H1 (cell line): ENCODE data around the gene PLEKHG5. TPM values are rescaled to one million over a fixed set of nuclear protein-coding genes. Genes with fewer than 3 reads are reported as not detected.

Experiments
- CTCF ChIA-PET: fragments of 300-600 bp; sonication (Branson Sonifier 250); formaldehyde crosslinking; loops from one replicate; lab custom pipeline; 2021; ENCODE audit not compliant: partially characterized antibody; lab: Charles Lee
- POLR2A ChIA-PET: fragments of 300-600 bp; sonication (Branson Sonifier 250); formaldehyde crosslinking; loops from one replicate; lab custom pipeline; 2021; ENCODE audit warnings: inconsistent platforms; ENCODE audit not compliant: partially characterized antibody; lab: Charles Lee
- DNase-seq, 2 experiments: peaks; one replicate each; pipeline versions ENCODE4 v3.0.0 to v3.0.0-alpha.2; 2010 to 2022; ENCODE audit warnings: low spot score in 2 of 2, low read depth in 1 of 2, mixed read lengths in 1 of 2
- FAIRE-seq: peaks from 2 replicates; lab custom pipeline; 2011; peaks lifted over from hg19 to GRCh38; lab: Jason Lieb, UNC
- H2AFZ ChIP-seq: 2 replicates; pipeline ENCODE4 v1.8.1; 2012; ENCODE audit warnings: low read length, inconsistent platforms
- H2AK5ac ChIP-seq: 2 replicates; pipeline ENCODE4 v1.6.1; 2013; ENCODE audit warnings: low read depth, low read length
- H2BK120ac ChIP-seq: replicated peaks from 2 replicates; pipeline ENCODE3; 2013; ENCODE audit warnings: low read depth, low read length, inconsistent platforms
- H2BK12ac ChIP-seq: 2 replicates; pipeline ENCODE4 v1.6.1; 2013; ENCODE audit warnings: low read depth, low read length
- H2BK15ac ChIP-seq: 2 replicates; pipeline ENCODE4 v1.6.1; 2013; ENCODE audit warnings: low read length
- H2BK20ac ChIP-seq: 2 replicates; pipeline ENCODE4 v1.6.1; 2013; ENCODE audit warnings: low read length
- H2BK5ac ChIP-seq: 2 replicates; pipeline ENCODE4 v1.6.1; 2013; ENCODE audit warnings: low read depth, low read length
- H3K14ac ChIP-seq: 2 replicates; pipeline ENCODE4 v1.6.1; 2013; ENCODE audit warnings: inconsistent platforms; ENCODE audit not compliant: insufficient read length
- H3K18ac ChIP-seq: 2 replicates; pipeline ENCODE4 v1.6.1; 2013; ENCODE audit warnings: low read length; ENCODE audit errors: extremely low read depth
- H3K23ac ChIP-seq: 2 replicates; pipeline ENCODE4 v1.6.1; 2013; ENCODE audit warnings: inconsistent platforms; ENCODE audit not compliant: insufficient read length
- H3K23me2 ChIP-seq: 2 replicates; pipeline ENCODE4 v1.6.1; 2013; ENCODE audit warnings: low read depth, low read length
- H3K27ac ChIP-seq: 2 replicates; pipeline ENCODE4 v1.6.1; 2011; ENCODE audit warnings: low read depth, low read length, inconsistent platforms
- H3K27me3 ChIP-seq, 4 experiments: replicated peaks in 1 of 4; 1 replicate in 1 of 4; 2 replicates in 3 of 4; pipeline versions ENCODE4 v1.6.1 to v1.8.1; 2011 to 2013; ENCODE audit warnings: low read length in 3 of 4, mild to moderate bottlenecking in 3 of 4, inconsistent platforms in 2 of 4, mixed read lengths in 2 of 4, moderate library complexity in 1 of 4; ENCODE audit not compliant: control insufficient read depth in 3 of 4, insufficient read depth in 3 of 4; ENCODE audit errors: extremely low read depth in 1 of 4
- H3K36me3 ChIP-seq, 4 experiments: 2 replicates each; pipeline versions ENCODE4 v1.6.1 to v1.8.1; 2011 to 2013; ENCODE audit warnings: mild to moderate bottlenecking in 4 of 4, low read length in 3 of 4, moderate library complexity in 2 of 4, control low read depth in 1 of 4, inconsistent platforms in 1 of 4; ENCODE audit not compliant: insufficient read depth in 4 of 4, control insufficient read depth in 2 of 4
- H3K4ac ChIP-seq: replicated peaks from 2 replicates; pipeline ENCODE3; 2013; ENCODE audit warnings: low read length, low read depth, mixed read lengths, inconsistent platforms; ENCODE audit not compliant: insufficient read length
- H3K4me1 ChIP-seq, 4 experiments: replicated peaks in 1 of 4; 1 replicate in 1 of 4; 2 replicates in 3 of 4; pipeline versions ENCODE4 v1.6.1 to v1.8.1; 2011 to 2013; ENCODE audit warnings: low read length in 3 of 4, inconsistent platforms in 2 of 4, mixed read lengths in 1 of 4; ENCODE audit not compliant: insufficient read depth in 4 of 4, control insufficient read depth in 3 of 4
- H3K4me2 ChIP-seq, 2 experiments: 2 replicates each; pipeline versions ENCODE4 v1.6.1 to v1.8.1; 2011 to 2013; ENCODE audit warnings: low read depth in 2 of 2, low read length in 2 of 2, control low read depth in 1 of 2, inconsistent platforms in 1 of 2, mild to moderate bottlenecking in 1 of 2; ENCODE audit not compliant: insufficient read depth in 1 of 2
- H3K4me3 ChIP-seq, 4 experiments: fragments of 200-600, 300-600 bp in 1 of 4; sonication (generic), shearing (Covaris generic), sonication (Bioruptor Twin) in 1 of 4; 2 replicates each; pipeline versions ENCODE4 v1.5.1 to v1.8.1; 2011 to 2016; ENCODE audit warnings: low read length in 4 of 4, low read depth in 3 of 4, control low read depth in 2 of 4, inconsistent platforms in 2 of 4, mild to moderate bottlenecking in 2 of 4, mixed read lengths in 1 of 4, moderate library complexity in 1 of 4; ENCODE audit not compliant: insufficient read depth in 2 of 4; ENCODE audit errors: extremely low read depth in 1 of 4
- H3K56ac ChIP-seq: replicated peaks from 2 replicates; pipeline ENCODE3; 2013; ENCODE audit warnings: low read depth, mild to moderate bottlenecking, mixed read lengths, low read length, inconsistent platforms; ENCODE audit not compliant: insufficient read length
- H3K79me1 ChIP-seq: 2 replicates; pipeline ENCODE4 v1.6.1; 2013; ENCODE audit warnings: low read depth, low read length, control low read depth
- H3K79me2 ChIP-seq, 2 experiments: 2 replicates each; pipeline versions ENCODE4 v1.6.1 to v1.8.1; 2012 to 2013; ENCODE audit warnings: low read length in 2 of 2, mild to moderate bottlenecking in 2 of 2, inconsistent platforms in 1 of 2; ENCODE audit not compliant: insufficient read depth in 2 of 2, control insufficient read depth in 1 of 2
- H3K9ac ChIP-seq, 4 experiments: replicated peaks in 1 of 4; 1 replicate in 1 of 4; 2 replicates in 3 of 4; pipeline versions ENCODE4 v1.6.1 to v1.8.1; 2011 to 2013; ENCODE audit warnings: low read depth in 3 of 4, low read length in 3 of 4, control low read depth in 2 of 4, mild to moderate bottlenecking in 2 of 4, moderate library complexity in 2 of 4, inconsistent platforms in 1 of 4; ENCODE audit errors: extremely low read depth in 1 of 4
- H3K9me3 ChIP-seq, 2 experiments: 2 replicates each; pipeline versions ENCODE4 v1.6.1 to v1.8.1; 2012 to 2013; ENCODE audit warnings: mild to moderate bottlenecking in 2 of 2, moderate library complexity in 2 of 2, control low read depth in 1 of 2, inconsistent platforms in 1 of 2, low read depth in 1 of 2, low read length in 1 of 2, mixed read lengths in 1 of 2; ENCODE audit not compliant: insufficient read depth in 2 of 2
- H4K20me1 ChIP-seq, 2 experiments: replicated peaks in 1 of 2; 2 replicates each; pipeline versions ENCODE3 to v1.8.1; 2011 to 2013; ENCODE audit warnings: inconsistent platforms in 2 of 2, low read length in 2 of 2, mild to moderate bottlenecking in 1 of 2; ENCODE audit not compliant: insufficient read depth in 2 of 2, control insufficient read depth in 1 of 2
- H4K5ac ChIP-seq: 2 replicates; pipeline ENCODE4 v1.6.1; 2013; ENCODE audit warnings: low read length, low read depth, mixed read lengths, inconsistent platforms; ENCODE audit not compliant: insufficient read length
- H4K8ac ChIP-seq: 2 replicates; pipeline ENCODE4 v1.8.0; 2013; ENCODE audit warnings: mild to moderate bottlenecking, moderate library complexity, low read length, inconsistent platforms; ENCODE audit not compliant: insufficient read depth; ENCODE audit errors: extremely low read depth
- H4K91ac ChIP-seq: replicated peaks from 2 replicates; pipeline ENCODE3; 2013; ENCODE audit warnings: low read length, mixed read lengths, inconsistent platforms; ENCODE audit not compliant: insufficient read length
- BACH1 ChIP-seq: IDR thresholded peaks from 2 replicates; pipeline ENCODE4 v1.6.1; 2012; ENCODE audit warnings: low read length, improper control_type of control experiment
- CEBPB ChIP-seq: IDR thresholded peaks from 2 replicates; pipeline ENCODE4 v1.6.1; 2012; ENCODE audit warnings: low read depth, low read length
- MAX ChIP-seq: IDR thresholded peaks from 2 replicates; pipeline ENCODE4 v1.6.1; 2012; ENCODE audit warnings: inconsistent platforms
- RXRA ChIP-seq: IDR thresholded peaks from 2 replicates; pipeline ENCODE4 v1.6.1; 2011; ENCODE audit warnings: low read depth, mild to moderate bottlenecking, low read length, moderate library complexity; ENCODE audit not compliant: insufficient read depth
- SIN3A ChIP-seq, 2 experiments: IDR thresholded peaks in 1 of 2; conservative IDR thresholded peaks in 1 of 2; 2 replicates each; pipeline ENCODE4 v1.6.1; 2011 to 2012; ENCODE audit warnings: low read length in 2 of 2, improper control_type of control experiment in 1 of 2, low read depth in 1 of 2, mild to moderate bottlenecking in 1 of 2
- SP1 ChIP-seq: IDR thresholded peaks from 2 replicates; pipeline ENCODE4 v1.6.1; 2011; ENCODE audit warnings: low read depth, low read length
- SUZ12 ChIP-seq: fragments of 200-600 bp; sonication (generic); IDR thresholded peaks from 2 replicates; pipeline ENCODE4 v1.6.1; 2012; ENCODE audit warnings: mild to moderate bottlenecking, inconsistent platforms, low read length, moderate library complexity, mixed read lengths
- WGBS, 2 experiments: shearing (Covaris generic) in 1 of 2; methylation state at CpG; one replicate each; pipeline versions ENCODE4 v1.1.6 to v1.1.7; 2013 to 2015; ENCODE audit warnings: low lambda C conversion rate in 2 of 2, mixed read lengths in 2 of 2, inconsistent platforms in 1 of 2, low coverage in 1 of 2, missing lambda C conversion rate in 1 of 2; ENCODE audit not compliant: insufficient replicate concordance in 2 of 2, insufficient coverage in 1 of 2, insufficient read length in 1 of 2; ENCODE audit errors: extremely low coverage in 1 of 2, missing lambda C conversion rate in 1 of 2; 5-methylcytosine and 5-hydroxymethylcytosine counted together
- polyA plus RNA-seq, 7 experiments: library from polyadenylated mRNA; depleted of rRNA in 3 of 7; stranded (reverse) in 5 of 7; unstranded in 2 of 7; fragments of >200 nt in 5 of 7; fragments of 200-250 nt in 2 of 7; gene quantifications; 1 replicate in 5 of 7; 2 replicates in 1 of 7; 4 replicates in 1 of 7; pipeline versions ENCODE4 v1.2.1 to v1.2.3, GENCODE V29; 2011 to 2013; ENCODE audit warnings: missing spikeins in 2 of 7, mixed read lengths in 2 of 7
- total RNA-seq: library from RNA; stranded (reverse); fragmentation: NEBNext Ultra II Directional; extraction: Animal tissue kit (Norgen Biotek cat#: 25700); gene quantifications from 2 replicates; pipeline ENCODE4 v1.2.1, GENCODE V29; 2021
- TF ChIP-seq, protein P1 (sequence below): IDR thresholded peaks from 2 replicates; pipeline ENCODE4 v1.6.1; 2011; ENCODE audit warnings: low read depth, mild to moderate bottlenecking, low read length; ENCODE audit not compliant: insufficient read depth

The PLEKHG5 gene
- total and polyA plus RNA-seq, 2 of the 8 experiments (the other 6 are each of a cell fraction or from before 2014, with no cell fraction given): 10.4 to 13.8 TPM

DNA sequence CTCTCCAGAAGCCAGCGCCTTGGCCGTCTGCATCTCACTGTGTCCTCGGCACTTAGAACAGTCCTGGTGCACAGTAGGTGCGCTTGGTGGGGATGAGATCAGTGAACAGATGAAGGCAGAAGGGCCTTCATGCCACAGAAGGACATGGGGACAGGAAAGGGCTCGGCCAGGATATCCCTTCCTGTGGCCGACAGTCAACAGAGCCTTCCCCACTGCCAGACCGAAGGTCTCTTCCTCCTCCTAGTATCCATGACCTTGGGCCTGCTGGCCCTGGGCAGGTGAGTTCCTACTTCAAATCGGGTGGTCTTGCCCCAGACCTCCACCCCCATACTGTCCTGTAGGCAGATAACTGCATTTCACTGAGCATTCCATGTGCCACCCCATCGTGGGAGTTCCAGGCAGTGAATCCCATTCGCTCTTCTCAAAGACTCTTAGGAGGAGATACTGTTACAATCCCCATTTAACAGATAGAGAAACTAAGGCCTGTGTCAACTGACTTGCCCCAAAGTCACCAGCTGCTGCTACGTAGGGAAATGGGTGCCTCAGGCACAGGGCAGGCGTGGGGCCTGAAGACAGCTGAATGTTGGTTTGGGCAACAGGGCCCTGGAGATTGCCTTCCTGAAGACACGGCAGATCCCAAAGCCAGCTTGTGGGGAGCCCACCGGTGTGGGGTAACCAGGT is 3.5 kb downstream of the PLEKHG5 start:
- Histone ChIP-seq H2BK20ac (no peak overlapping the region), H4K8ac (no peak overlapping the region), H3K23me2 (peaks cover 13% of the 10 kb centered on the region; the same call in 1 of the 2 replicates), H2BK12ac (peak overlapping the region; percentile 50; the same call in 1 of the 2 replicates), H2BK5ac (no peak overlapping the region), H3K4ac (no peak overlapping the region), H3K23ac (no peak overlapping the region), H2AK5ac (peak overlapping the region; percentile 44), H3K56ac (no peak overlapping the region), H2BK120ac (no peak overlapping the region), H3K27ac (no peak overlapping the region), H3K9me3 (no peaks in the 10 kb centered on the region), H3K79me1 (peaks cover 2% of the 10 kb centered on the region; the same call in 1 of the 2 replicates), H3K4me3 (no peak overlapping the region), H3K36me3 (no peaks in the 10 kb centered on the region), H4K5ac (no peak overlapping the region), H3K18ac (no peak overlapping the region), H3K4me1 (peaks cover 0 to 28% (median 19%) of the 10 kb centered on the region in 4 experiments; a peak in 6 of 7 replicates), H4K20me1 (peaks cover 2 to 3% of the 10 kb centered on the region in 2 experiments), H3K9ac (no peak overlapping the region), H2AFZ (no peak overlapping the region), H3K14ac (no peak overlapping the region), H3K27me3 (peaks cover 0 to 2% (median 0%) of the 10 kb centered on the region in 4 experiments; a peak in 3 of 7 replicates), H2BK15ac (no peak overlapping the region), H4K91ac (peak overlapping the region; percentile 69), H3K4me2 (no peak overlapping the region), H3K79me2 (no peaks in the 10 kb centered on the region)
- no peak for FAIRE-seq
- TF ChIP-seq BACH1 (no peak), MAX (no peak), SP1 (no peak), CEBPB (no peak), SUZ12 (no peak), SIN3A (conservative IDR thresholded peaks at IDR 0.05 in 1 of 2, IDR thresholded peaks at IDR 0.05 in 1 of 2; ENCODE audit: low read depth in 1 of 2, low read length in 2 of 2) (no peak), RXRA (no peak)
- TF ChIP-seq, protein P1, sequence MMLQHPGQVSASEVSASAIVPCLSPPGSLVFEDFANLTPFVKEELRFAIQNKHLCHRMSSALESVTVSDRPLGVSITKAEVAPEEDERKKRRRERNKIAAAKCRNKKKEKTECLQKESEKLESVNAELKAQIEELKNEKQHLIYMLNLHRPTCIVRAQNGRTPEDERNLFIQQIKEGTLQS: no peak
- ChIA-PET POLR2A (interaction anchor here (0.5 to 1.3 kb wide), 3 partner anchors 21 to 679 kb away, joined by 3 read pairs; no protein-coding TSS in a partner anchor), CTCF (interaction anchor here (0.7 to 12.0 kb wide), 17 partner anchors 10 to 526 kb away, joined by 3 to 168 read pairs (median 10); no protein-coding TSS in a partner anchor)
- 85% methylated on average over 14 of the region's 14 CpGs; no CpG with 5 or more reads in 1 of the 2 experiments for WGBS, 2 experiments
- no peak for DNase-seq
